Measurements from ENCODE around the gene ELMO1. TPM values are rescaled to one million over a fixed set of nuclear protein-coding genes. Genes with fewer than 3 reads are reported as not detected.

ELMO1 gene
- total RNA-seq, 2 donors from 2014 or later, result 66.0 to 72.2 TPM

GRCh38 chr7:37193087-37193774 lies 255.4 kb downstream of the ELMO1 start:
- H3K9me3 ChIP-seq, result no peaks in the 10 kb centered on the region
- peak overlapping the region; percentile 55 for H3K4me3 ChIP-seq
- peak; percentile 84 for ATAC-seq (ENCODE audit: insufficient number of reproducible peaks, low FRiP score, low read depth)
- H3K36me3 ChIP-seq, result no peaks in the 10 kb centered on the region
- H3K27me3 ChIP-seq (replicated peaks; ENCODE audit: insufficient read depth), result no peaks in the 10 kb centered on the region
- no peak for DNase-seq (ENCODE audit: low spot score)
- H3K4me1 ChIP-seq (ENCODE audit: control insufficient read depth in 1 of 2, low read depth in 2 of 2), result peaks cover 0 to 5% of the 10 kb centered on the region in 2 donors
- peak overlapping the region in 1 of 2 donors; percentile 39 for H3K27ac ChIP-seq
- TF ChIP-seq CTCF (IDR thresholded peaks at IDR 0.05), result no peak

GRCh38 chr7:37191797-37192196 lies 256.9 kb downstream of the ELMO1 start:
- ATAC-seq (ENCODE audit: insufficient number of reproducible peaks, low FRiP score, low read depth) (no peak), DNase-seq (ENCODE audit: low spot score) (no peak)
- Histone ChIP-seq H3K4me3 (no peak overlapping the region), H3K27ac (no peak overlapping the region), H3K36me3 (no peaks in the 10 kb centered on the region), H3K9me3 (no peaks in the 10 kb centered on the region), H3K4me1 (ENCODE audit: control insufficient read depth in 1 of 2, low read depth in 2 of 2) (peaks cover 0 to 5% of the 10 kb centered on the region in 2 donors), H3K27me3 (replicated peaks; ENCODE audit: insufficient read depth) (no peaks in the 10 kb centered on the region)
- TF ChIP-seq CTCF (IDR thresholded peaks at IDR 0.05), result no peak

GRCh38 chr7:37187179-37187578 lies 261.5 kb downstream of the ELMO1 start:
- Histone ChIP-seq H3K9me3 (no peaks in the 10 kb centered on the region), H3K4me1 (ENCODE audit: control insufficient read depth in 1 of 2, low read depth in 2 of 2) (no peaks in the 10 kb centered on the region)
- no peak for TF ChIP-seq CTCF (IDR thresholded peaks at IDR 0.05)

GRCh38 chr7:37186753-37187152 lies 261.9 kb downstream of the ELMO1 start:
- Histone ChIP-seq H3K36me3 (no peaks in the 10 kb centered on the region), H3K4me3 (no peak overlapping the region), H3K27me3 (replicated peaks; ENCODE audit: insufficient read depth) (no peaks in the 10 kb centered on the region), H3K27ac (no peak overlapping the region), H3K4me1 (ENCODE audit: control insufficient read depth in 1 of 2, low read depth in 2 of 2) (no peaks in the 10 kb centered on the region), H3K9me3 (no peaks in the 10 kb centered on the region)
- no peak for ATAC-seq (ENCODE audit: insufficient number of reproducible peaks, low FRiP score, low read depth)
- DNase-seq (ENCODE audit: low spot score), result no peak
- TF ChIP-seq CTCF (IDR thresholded peaks at IDR 0.05), result no peak

More at GRCh38 chr7:37187179-37187578, 261.5 kb downstream of the ELMO1 start:
- no peaks in the 10 kb centered on the region for H3K36me3 ChIP-seq
- no peak overlapping the region for H3K27ac ChIP-seq
- ATAC-seq (ENCODE audit: insufficient number of reproducible peaks, low FRiP score, low read depth) (no peak), DNase-seq (ENCODE audit: low spot score) (no peak)
- H3K27me3 ChIP-seq (replicated peaks; ENCODE audit: insufficient read depth), result no peaks in the 10 kb centered on the region
- no peak overlapping the region for H3K4me3 ChIP-seq

GRCh38 chr7:37181550-37181932 lies 267.1 kb downstream of the ELMO1 start:
- Histone ChIP-seq H3K36me3 (no peaks in the 10 kb centered on the region), H3K4me3 (no peak overlapping the region), H3K27ac (no peak overlapping the region), H3K27me3 (replicated peaks; ENCODE audit: insufficient read depth) (no peaks in the 10 kb centered on the region), H3K9me3 (no peaks in the 10 kb centered on the region), H3K4me1 (ENCODE audit: control insufficient read depth in 1 of 2, low read depth in 2 of 2) (peaks cover 0 to 11% of the 10 kb centered on the region in 2 donors)
- ATAC-seq (ENCODE audit: insufficient number of reproducible peaks, low FRiP score, low read depth) (no peak), DNase-seq (ENCODE audit: low spot score) (no peak)
- TF ChIP-seq CTCF (IDR thresholded peaks at IDR 0.05), result no peak

Data from thoracic aorta (tissue), 2 donors.